Hepatic stellate cell (primary cell): ENCODE data around the gene GLOD4.

Source experiments
- DNase-seq: peaks from one replicate; pipeline ENCODE4 v3.0.0; 2011; ENCODE audit warnings: low spot score

Gene GLOD4

DNA sequence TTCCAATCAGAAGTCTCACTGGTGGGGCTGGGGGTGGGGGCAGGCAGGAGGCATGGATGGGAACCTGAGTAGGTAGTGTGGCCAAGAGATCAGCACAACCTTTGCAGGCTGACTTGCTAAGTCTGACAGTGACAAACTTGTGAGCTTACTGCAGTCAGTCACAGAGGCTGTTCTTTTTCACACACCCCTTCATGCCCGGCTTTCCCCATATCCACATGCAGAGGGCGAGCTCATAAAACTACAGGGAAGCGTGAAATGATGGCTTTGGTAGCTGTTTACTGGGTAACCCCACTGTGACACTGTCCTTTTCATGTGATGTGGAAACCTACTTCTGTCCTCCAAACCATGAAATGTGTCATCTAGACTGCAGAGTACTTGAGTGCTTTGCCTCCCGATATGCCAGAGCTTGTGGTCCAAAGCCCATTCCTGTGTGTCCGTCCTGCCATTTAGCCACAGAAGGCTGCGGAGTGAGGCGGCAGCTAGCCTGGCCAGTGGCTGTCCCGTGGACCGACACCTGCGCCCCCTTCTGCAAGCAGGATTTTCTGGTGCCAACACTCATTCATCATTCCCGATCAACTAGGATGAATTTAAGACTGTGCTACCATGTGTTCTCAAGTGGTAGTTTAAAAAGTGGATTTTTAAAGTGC is 39.8 kb downstream of the GLOD4 start:
- DNase-seq: no peak

DNA sequence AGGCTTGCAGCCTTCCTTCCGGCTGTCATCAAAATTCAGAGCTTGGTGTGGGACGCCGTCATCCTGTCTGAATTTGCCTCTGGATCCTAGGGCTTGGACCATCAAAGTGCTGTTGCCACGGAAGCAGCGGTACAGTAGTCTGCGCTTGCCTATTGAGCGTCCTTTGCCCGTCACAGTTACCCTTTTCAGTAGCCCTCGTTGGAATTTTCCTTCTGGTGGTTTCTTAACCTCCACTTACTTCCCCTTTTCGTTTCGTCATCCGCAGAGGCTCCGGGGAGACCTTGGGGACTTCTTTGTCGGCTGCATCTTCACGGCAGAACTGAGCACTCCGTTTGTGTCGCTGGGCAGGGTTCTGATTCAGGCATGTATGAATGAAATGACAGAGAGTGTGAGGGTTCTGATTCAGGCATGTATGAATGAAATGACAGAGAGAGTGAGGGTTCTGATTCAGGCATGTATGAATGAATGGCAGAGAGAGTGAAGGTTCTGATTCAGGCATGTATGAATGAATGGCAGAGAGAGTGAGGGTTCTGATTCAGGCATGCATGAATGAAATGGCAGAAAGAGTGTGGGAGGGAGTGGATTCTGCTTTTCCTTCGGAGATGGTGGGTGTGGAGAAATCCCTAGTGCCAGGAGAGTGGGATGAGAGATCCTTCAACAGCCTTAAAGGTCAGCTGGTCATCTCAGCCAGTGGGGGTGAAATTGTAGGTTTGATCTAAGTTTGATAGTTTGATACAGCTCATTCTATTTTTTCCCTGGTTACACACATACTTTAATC is 41.7 kb downstream of the GLOD4 start:
- DNase-seq: no peak

DNA sequence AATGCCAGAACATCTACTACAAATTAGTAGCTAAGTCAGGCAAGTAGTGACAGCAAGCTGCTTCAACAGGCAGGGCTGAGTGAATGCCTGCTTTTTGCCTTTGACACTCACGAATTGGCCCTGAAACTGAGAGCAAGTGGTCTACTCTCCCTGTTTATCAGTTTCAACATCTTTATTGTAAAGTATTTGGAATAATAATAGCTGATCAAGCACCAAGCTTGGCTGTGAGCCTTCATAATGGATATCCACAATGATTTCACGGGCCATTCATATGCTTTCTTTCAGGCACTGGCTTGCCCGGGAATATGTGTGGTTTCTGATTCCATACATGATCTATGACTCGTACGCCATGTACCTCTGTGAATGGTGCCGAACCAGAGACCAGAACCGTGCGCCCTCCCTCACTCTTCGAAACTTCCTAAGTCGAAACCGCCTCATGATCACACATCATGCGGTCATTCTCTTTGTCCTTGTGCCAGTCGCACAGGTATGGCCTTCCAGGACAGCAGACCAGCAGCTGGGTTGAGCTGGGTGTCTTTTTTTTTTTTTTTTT is 44.4 kb downstream of the GLOD4 start:
- DNase-seq: no peak

GRCh38 chr17:733743-734142 is 48.3 kb downstream of the GLOD4 start:
- DNase-seq: no peak

DNA sequence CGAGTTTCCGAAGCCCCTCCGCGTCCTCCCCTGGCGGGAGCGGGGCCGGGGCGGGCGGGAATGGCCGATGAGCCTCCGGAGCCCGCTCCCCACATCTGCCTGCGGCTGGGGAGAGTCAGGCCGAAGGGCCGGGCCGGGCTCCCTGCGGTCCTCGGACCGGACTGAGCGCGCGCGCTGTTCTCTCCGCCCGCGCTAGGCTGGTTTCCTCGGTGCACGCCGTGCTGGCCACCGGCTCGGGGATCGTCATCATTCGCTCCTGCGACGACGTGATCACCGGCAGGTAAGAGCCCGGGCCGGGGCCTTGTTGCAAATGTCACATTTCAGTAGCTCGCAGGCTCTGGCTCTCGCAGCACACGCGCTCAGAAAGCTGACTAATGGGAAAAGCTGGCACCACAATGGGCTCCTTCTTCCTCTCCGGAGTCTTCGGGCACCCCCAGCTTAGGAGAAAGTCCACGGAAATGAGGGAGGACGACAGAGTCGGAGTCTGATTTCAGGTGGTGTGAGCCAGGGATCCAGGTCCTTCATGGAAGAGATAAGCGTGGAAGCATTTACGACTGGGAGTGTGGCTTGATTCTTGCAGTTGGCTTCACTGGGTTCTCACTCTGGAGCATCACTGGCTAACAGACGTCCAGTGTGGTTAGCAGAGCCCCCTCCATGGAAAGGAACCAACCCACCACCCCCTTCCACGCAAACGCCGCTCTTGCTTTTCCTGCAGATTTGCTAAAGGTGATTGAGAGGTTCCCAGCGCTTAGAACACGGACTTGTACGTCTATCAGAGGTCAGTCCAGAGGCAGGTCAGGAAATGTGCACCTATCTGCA is 49.0 kb downstream of the GLOD4 start:
- peak; percentile 48 for DNase-seq

- DNase-seq: peak; percentile 81
These were observed 49.8 kb downstream of the GLOD4 start, which contains the start of gene TLCD3A for GRCh38 chr17:732067-732901. TSS of gene TLCD3A (plus strand) at chr17:732596. CDS start at chr17:732648, 52 bp downstream.

GRCh38 chr17:731644-732066 is 50.4 kb downstream of the GLOD4 start:
- DNase-seq: no peak

- no peak for DNase-seq
These were observed 53.2 kb downstream of the GLOD4 start for GRCh38 chr17:728911-729310.

GRCh38 chr17:726271-726919 is 55.7 kb downstream of the GLOD4 start:
- no peak for DNase-seq

DNA sequence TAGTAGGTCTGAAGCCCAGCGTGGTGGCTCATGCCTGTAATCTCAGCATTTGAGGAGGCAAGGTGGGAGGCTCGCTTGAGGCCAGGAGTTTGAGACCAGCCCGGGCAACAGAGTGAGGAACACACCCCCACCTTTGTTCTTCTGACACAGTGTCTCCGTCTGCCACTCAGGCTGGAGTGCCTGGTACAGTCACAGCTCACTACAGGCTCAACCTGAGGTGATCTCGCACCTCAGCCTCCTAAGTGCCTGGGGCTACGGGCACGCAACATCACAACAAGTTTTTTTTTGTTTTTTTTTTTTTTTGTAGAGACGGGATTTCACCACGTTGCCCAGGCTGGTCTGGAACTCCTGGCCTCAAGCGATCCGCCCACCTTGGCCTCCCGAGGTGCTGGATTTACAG is 56.3 kb downstream of the GLOD4 start:
- DNase-seq: no peak

- DNase-seq: no peak
These were observed 57.0 kb downstream of the GLOD4 start for GRCh38 chr17:725084-725483.

DNA sequence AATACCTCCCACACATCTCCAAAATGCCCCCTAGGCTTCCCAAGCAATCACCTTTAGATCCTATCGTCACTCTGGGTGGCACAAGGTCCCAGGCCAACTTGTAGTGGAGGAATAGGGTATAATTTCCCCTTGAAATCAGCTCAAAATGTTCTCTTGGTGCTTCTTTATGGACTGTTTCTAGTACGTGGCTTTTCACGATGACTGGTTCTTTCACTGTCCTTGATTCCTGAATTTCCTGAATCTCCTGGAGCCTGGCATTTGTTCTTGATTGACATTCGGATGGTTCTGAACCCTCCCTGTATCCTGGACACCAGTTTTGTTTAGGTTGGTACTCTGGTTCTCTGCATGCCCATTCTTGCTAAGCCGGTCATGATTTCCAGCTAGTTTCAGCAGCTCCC is 60.5 kb downstream of the GLOD4 start:
- DNase-seq: no peak

DNA sequence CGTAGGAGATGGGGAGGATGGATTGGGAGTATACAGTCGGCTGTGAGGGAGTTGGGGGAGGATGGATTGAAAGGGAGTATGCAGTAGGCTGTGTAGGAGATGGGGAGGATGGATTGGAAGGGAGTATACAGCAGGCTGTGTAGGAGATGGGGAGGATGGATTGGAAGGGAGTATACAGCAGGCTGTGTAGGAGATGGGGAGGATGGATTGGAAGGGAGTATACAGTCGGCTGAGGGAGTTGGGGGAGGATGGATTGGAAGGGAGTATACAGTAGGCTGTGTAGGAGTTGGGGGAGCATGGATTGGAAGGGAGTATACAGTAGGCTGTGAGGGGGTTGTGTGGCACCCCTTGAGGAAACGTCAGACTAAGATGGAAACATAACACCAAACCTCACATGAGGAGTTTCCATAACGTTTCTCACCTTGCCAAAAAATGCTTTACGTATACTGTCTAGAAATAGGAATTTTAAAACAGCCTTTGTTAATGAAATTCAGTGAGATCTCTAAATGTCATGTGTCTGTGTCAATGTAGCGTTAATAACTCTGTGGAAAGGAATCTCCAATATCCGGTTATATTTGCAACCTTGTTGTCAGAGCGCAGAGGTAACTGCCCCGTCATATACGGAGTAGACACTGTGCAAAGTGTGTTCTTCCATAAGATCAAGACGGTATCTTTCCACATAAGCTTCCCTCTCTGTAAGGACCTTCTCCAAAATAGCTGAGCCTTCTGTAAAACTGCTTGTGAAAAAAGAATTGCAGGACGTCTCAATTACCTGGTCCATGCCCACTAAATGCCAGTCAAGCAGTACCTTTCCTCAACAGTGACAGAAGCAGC is 61.2 kb downstream of the GLOD4 start:
- DNase-seq: no peak

DNA sequence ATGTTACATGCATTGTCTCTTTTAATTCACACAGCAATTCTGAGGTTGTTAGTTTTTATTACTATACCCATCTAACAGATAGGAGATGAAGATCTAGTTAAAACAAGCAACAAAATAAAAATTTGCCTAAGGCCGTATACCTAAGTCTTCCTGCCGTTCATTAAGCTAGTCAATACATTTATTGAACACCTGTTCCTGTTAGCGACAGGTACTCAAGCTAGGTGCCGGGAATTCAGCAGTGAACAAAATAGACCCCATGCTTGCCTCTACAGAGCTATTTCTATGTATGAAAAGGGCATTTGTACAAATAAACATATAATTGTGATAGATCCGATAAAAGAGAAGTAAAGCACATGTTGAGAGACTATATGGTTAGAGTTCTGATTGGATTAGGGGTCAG is 64.0 kb downstream of the GLOD4 start:
- DNase-seq: no peak
